ENCODE measurements around the gene CRPPA.
"Not testable (repeated sequence)": the region's sequence is repeated elsewhere in the genome, so short reads cannot be mapped to it uniquely, and the experiment has no call there.

CRPPA gene

GRCh38 chr7:16421333-16422102 is at the start of gene CRPPA:
Gene CRPPA (minus strand): TSS chr7:16421538. CDS start chr7:16421322, 216 bp downstream.
- DNase-seq = no peak

DNA sequence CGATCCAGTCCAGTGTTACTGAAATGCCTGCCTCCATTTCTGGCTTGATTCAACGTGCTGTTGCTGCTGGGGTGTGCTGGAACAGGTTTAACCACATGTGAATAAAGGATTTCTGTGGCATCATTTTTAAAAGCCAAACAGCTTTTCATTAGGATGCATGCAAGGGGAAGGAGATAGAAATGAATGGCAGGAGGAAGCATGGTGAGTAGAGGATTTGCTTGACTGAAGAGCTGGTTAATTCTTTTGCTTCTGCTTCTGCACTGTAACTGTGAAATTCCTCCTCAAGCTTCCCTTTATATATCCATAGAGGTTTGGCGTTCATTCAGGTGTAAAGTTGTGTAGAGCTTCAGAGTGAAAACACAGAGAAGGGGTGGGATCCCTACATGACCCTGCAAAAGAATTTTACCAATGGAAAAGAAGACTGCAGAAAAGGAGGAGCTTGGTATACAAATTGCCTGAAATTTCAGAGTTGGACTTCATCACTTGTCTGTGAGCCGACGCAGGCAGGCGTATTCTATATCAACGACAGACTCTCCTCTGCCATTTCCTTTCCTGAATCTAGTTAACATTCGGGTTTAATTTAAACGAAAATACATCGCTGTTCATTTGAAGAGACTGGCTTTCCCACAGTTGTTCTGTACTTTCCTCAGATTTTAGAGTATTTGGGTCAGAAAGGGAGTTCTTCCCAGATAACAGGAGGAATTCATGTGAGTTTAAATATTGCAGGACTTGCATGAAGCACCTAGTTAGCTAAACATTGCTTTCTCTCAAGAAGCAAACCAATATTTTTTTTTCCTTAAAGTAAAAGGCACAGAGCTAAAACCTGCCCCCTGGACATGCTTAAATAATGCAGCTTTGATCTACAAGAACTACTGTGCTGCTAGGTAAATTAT is 44.4 kb upstream of the CRPPA start, which contains the start of gene SOSTDC1:
Gene SOSTDC1, minus strand, starts transcription at position 270 of the 893 bp plus-strand sequence. Its CDS starts 70 bp downstream, at position 200.
- no peak for DNase-seq

- no peak for DNase-seq
Observed at GRCh38 chr7:16463949-16464715, 42.8 kb upstream of the CRPPA start.

GRCh38 chr7:16463520-16463919 is 42.2 kb upstream of the CRPPA start:
- DNase-seq = no peak

- no peak for DNase-seq
Observed at GRCh38 chr7:16462431-16462889, 41.1 kb upstream of the CRPPA start.

DNA sequence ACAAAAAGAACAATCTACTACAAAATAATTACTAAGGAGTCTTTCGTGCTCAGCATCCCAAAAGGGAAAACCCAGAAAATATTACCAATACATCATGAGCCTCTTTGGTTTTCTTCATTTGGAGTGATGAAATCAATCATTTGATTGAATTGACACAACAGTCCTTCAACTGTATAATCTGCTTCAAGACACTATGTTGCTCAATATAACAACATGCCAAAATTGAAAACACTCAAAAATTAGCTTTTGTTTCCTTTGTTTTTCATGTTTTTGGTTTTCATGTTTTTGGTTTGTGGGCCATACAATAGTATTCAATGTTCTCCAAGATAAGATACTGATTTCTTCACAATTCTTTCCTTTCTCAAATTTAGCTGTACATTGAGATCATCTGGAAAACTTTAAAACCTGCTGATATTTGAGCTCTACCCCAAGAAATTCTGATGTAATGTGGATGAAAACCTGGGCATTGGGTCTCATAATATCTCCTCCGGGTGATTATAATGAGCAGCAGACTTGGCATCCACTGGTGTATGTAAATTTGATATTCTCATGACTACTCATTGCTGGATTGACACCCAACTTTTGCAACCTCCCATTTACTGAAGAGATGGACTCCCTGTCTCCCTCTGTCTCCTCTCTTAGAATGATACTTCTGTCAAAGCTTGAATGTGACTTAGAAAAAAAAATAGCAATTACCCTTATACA is 39.6 kb upstream of the CRPPA start:
- DNase-seq = no peak

DNA sequence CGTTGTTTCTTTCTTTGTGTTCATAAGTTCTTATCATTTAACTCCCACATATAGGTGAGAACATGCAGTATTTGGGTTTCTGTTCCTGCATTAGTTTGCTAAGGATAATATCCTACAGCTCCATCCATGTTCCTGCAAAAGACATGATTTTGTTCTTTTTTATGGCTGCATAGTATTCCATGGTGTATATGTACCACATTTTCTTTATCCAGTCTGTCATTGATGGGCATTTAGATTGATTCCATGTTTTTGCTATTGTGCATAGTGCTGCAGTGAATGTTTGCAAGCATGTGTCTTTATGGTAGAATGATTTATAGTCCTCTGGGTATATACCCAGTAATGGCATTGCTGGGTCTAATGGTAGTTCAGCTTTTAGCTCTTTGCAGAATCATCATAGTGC is 35.0 kb upstream of the CRPPA start:
- DNase-seq = not testable (repeated sequence)

- no peak for DNase-seq
Observed at GRCh38 chr7:16455591-16455990, 34.3 kb upstream of the CRPPA start.

DNA sequence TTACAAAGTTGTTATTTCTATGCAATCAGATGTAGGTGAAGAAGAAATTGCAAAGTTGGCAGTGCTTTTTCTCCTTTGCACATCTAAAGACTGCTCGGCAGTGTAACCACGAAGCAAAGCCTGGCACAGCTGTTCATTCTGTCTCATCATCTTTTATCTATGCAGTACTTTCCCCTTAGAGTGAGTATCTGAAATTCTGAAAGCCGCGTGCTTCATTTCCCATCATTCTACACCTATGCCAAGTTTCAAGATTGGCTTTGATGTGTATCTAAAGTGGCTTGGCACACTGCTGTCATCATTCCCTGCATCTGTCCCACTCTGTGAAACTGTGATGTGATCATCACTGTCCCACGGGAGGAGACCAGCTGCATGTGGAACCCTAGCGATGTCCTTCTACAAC is 29.0 kb upstream of the CRPPA start:
- no peak for DNase-seq

- no peak for DNase-seq
Observed at GRCh38 chr7:16447876-16448275, 26.5 kb upstream of the CRPPA start.

DNA sequence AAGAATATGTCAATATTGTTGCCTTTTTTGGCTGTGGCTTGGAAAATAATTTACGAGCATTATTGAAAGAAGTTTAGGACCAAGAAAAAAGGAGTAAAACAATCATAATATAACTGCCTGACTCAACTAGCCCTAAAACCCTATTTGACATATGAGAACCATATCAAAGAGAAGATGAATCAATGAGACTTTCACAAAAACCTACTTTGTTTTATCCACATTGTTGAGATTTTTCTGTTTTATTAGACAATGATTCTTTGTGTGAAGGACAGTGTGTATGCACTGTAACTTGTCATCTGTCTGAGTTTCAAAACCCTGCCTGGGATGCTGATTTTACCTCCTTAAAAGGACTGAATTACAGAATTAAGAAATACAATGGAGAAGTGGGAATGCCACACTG is 25.2 kb upstream of the CRPPA start:
- DNase-seq = no peak

- DNase-seq = not testable (repeated sequence)
Observed at GRCh38 chr7:16443871-16444270, 22.5 kb upstream of the CRPPA start.

GRCh38 chr7:16438988-16439387 is 17.6 kb upstream of the CRPPA start:
- DNase-seq = no peak

GRCh38 chr7:16436306-16436705 is 15.0 kb upstream of the CRPPA start:
- DNase-seq = no peak

- no peak for DNase-seq
Observed at GRCh38 chr7:16433568-16434122, 12.3 kb upstream of the CRPPA start.

DNA sequence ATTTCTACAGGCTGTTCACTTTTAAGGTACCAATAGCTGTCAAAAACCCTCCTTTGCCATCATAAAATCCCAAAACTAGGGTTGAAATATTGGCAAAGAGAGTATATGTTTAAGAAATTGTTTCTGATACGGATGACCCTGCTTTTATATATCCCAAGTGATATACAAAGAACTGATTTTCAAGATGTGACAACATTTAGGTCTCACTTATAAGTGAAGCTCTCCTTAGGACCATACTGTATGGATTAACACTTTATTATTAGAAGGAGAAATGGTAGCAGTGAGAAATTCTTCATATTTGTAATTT is 11.0 kb upstream of the CRPPA start:
- DNase-seq = no peak

- DNase-seq = no peak
Observed at GRCh38 chr7:16431646-16432424, 10.5 kb upstream of the CRPPA start.

- no peak for DNase-seq
Observed at GRCh38 chr7:16430133-16430532, 8.8 kb upstream of the CRPPA start.

DNA sequence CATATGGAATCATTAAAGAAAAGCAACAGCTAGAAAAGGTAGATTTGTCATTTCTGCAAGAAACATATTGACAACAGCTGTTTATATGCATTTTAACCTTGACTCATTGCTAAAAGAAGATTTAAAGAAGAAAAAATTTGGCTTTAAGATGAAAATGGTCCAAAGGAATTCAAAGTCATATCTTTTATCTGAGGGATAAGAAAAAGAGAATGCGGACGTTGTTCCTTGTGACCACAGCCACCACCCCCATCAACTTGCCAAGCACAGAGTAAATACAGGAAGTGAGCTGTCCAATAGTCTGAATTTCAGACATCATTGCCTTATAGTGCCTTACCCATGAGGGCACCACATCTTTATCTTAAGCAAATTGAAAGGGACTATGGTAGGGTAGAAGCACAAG is 7.3 kb upstream of the CRPPA start:
- no peak for DNase-seq

DNA sequence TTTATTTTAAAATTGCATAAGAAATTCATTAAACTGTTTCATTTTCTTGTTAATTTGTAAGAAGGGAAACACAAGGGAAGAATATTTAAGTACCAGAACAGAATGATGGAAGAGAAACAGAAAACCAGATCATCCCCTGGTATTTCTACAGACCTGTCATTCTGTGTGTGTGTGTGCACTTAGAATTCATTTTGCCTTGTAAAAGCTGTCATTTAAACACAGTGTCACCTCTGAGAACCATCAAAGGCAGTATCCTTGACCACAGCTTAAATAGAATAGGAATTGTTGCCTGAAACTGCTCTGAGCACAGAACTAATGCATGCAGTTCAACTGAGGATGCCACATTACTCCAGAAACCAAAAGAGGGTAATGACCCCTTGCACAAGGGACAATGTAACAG is 6.8 kb upstream of the CRPPA start:
- DNase-seq = no peak

DNA sequence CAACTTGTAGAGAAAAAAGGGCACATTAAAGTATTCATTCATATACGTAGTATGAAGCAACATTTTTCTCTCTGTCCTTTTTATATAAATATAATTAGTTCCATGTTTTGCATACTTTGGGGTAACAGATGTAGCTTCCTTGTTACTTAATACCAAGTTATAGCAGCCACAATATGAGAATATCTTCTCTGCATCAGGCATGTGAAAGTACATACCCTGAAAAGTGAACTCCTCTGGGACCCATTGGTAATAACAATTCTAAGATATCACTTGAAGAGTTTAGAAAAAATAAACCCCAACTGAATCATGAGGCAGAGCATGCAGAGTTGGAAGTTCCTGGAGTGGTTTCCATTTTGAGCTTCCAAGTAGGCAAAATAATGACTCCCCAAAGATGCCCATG is 2.4 kb upstream of the CRPPA start:
- DNase-seq = no peak

Measured in 8988T (cell line).